Astrocyte (in vitro differentiated cells and primary cell): ENCODE data around the gene PGRMC1. TPM values are rescaled to one million over a fixed set of nuclear protein-coding genes. Genes with fewer than 3 reads are reported as not detected.
A peak's percentile ranks its signal among the peaks of the same experiment; 100 is the strongest.

Experiments
- DNase-seq: peaks from one replicate; pipeline ENCODE4 v3.0.0-alpha.2; 2010; ENCODE audit warnings: low read depth
- FAIRE-seq: peaks from 2 replicates; lab custom pipeline; 2011; peaks lifted over from hg19 to GRCh38; lab: Jason Lieb, UNC
- H2AFZ ChIP-seq: 2 replicates; pipeline ENCODE4 v1.6.0; 2012; ENCODE audit warnings: low read depth, low read length, inconsistent platforms
- H3K27ac ChIP-seq: 2 replicates; pipeline ENCODE4 v1.5.1; 2011; ENCODE audit warnings: low read depth, low read length, inconsistent platforms
- H3K27me3 ChIP-seq: 2 replicates; pipeline ENCODE4 v1.6.0; 2011; ENCODE audit warnings: low read length, inconsistent platforms; ENCODE audit not compliant: insufficient read depth
- H3K36me3 ChIP-seq: 2 replicates; pipeline ENCODE4 v1.5.1; 2011; ENCODE audit warnings: low read length, inconsistent platforms; ENCODE audit not compliant: insufficient read depth
- H3K4me1 ChIP-seq: 2 replicates; pipeline ENCODE4 v1.5.1; 2011; ENCODE audit warnings: low read length, inconsistent platforms; ENCODE audit not compliant: insufficient read depth
- H3K4me2 ChIP-seq: 2 replicates; pipeline ENCODE4 v1.6.0; 2012; ENCODE audit warnings: low read length, inconsistent platforms
- H3K4me3 ChIP-seq: 2 replicates; pipeline ENCODE4 v1.5.1; 2011; ENCODE audit warnings: low read depth, mild to moderate bottlenecking, low read length, inconsistent platforms; ENCODE audit not compliant: insufficient read depth
- H3K79me2 ChIP-seq: 2 replicates; pipeline ENCODE4 v1.6.0; 2012; ENCODE audit warnings: mild to moderate bottlenecking, low read length, inconsistent platforms; ENCODE audit not compliant: insufficient read depth
- H3K9ac ChIP-seq: 2 replicates; pipeline ENCODE4 v1.6.0; 2012; ENCODE audit warnings: mild to moderate bottlenecking, low read length, inconsistent platforms
- H3K9me3 ChIP-seq: 2 replicates; pipeline ENCODE4 v1.5.1; 2012; ENCODE audit warnings: low read depth, mild to moderate bottlenecking, low read length, inconsistent platforms; ENCODE audit not compliant: insufficient read depth
- H4K20me1 ChIP-seq: 2 replicates; pipeline ENCODE4 v1.6.0; 2012; ENCODE audit warnings: low read length, inconsistent platforms; ENCODE audit not compliant: insufficient read depth
- H3K27ac Mint-ChIP-seq: one replicate; pipeline ENCODE4 v1.8.0; 2021; ENCODE audit warnings: mild to moderate bottlenecking, mixed read lengths; ENCODE audit not compliant: unreplicated experiment
- H3K27me3 Mint-ChIP-seq: one replicate; pipeline ENCODE4 v1.8.0; 2021; ENCODE audit warnings: low read depth, mixed read lengths; ENCODE audit not compliant: unreplicated experiment
- H3K36me3 Mint-ChIP-seq: one replicate; pipeline ENCODE4 v1.8.0; 2021; ENCODE audit warnings: low read depth, mixed read lengths; ENCODE audit not compliant: unreplicated experiment
- H3K4me1 Mint-ChIP-seq: one replicate; pipeline ENCODE4 v1.8.0; 2021; ENCODE audit warnings: low read depth, mixed read lengths; ENCODE audit not compliant: unreplicated experiment
- H3K4me3 Mint-ChIP-seq: one replicate; pipeline ENCODE4 v1.8.0; 2021; ENCODE audit warnings: mild to moderate bottlenecking, moderate library complexity, mixed read lengths; ENCODE audit not compliant: unreplicated experiment
- H3K9me3 Mint-ChIP-seq: one replicate; pipeline ENCODE4 v1.8.0; 2021; ENCODE audit warnings: mild to moderate bottlenecking, mixed read lengths; ENCODE audit not compliant: unreplicated experiment
- CTCF ChIP-seq: IDR thresholded peaks from 2 replicates; pipeline ENCODE4 v1.5.1; 2011; ENCODE audit warnings: low read depth, mild to moderate bottlenecking, inconsistent platforms, low read length, moderate library complexity; ENCODE audit not compliant: insufficient read depth
- EZH2 ChIP-seq: IDR thresholded peaks from 2 replicates; pipeline ENCODE4 v1.6.1; 2012; ENCODE audit warnings: mild to moderate bottlenecking, low read length, inconsistent platforms; ENCODE audit not compliant: insufficient read depth
- total RNA-seq: library from RNA; stranded (reverse); gene quantifications from 2 replicates; pipeline ENCODE4 v1.2.1, GENCODE V29; 2021

PGRMC1 gene
- total RNA-seq, 1 donor from 2014 or later, result 118 TPM

- H3K9me3 Mint-ChIP-seq, result no peaks in the 10 kb centered on the region
- H3K27ac Mint-ChIP-seq, result peak overlapping the region; percentile 47
- Histone ChIP-seq H3K9ac (peak overlapping the region; percentile 23), H4K20me1 (peaks cover 23% of the 10 kb centered on the region), H3K4me3 (peak overlapping the region; percentile 44), H2AFZ (no peak overlapping the region), H3K9me3 (no peaks in the 10 kb centered on the region), H3K27me3 (no peaks in the 10 kb centered on the region), H3K36me3 (peaks cover 8% of the 10 kb centered on the region), H3K27ac (peak overlapping the region; percentile 33), H3K4me2 (peak overlapping the region; percentile 88), H3K4me1 (peaks cover 17% of the 10 kb centered on the region), H3K79me2 (peaks cover 67% of the 10 kb centered on the region)
- no peak for FAIRE-seq
- H3K27me3 Mint-ChIP-seq, result no peaks in the 10 kb centered on the region
- peak; percentile 13 for DNase-seq
- TF ChIP-seq CTCF (no peak), EZH2 (no peak)
- H3K4me1 Mint-ChIP-seq, result peaks cover 17% of the 10 kb centered on the region
- peaks cover 2% of the 10 kb centered on the region for H3K36me3 Mint-ChIP-seq
- H3K4me3 Mint-ChIP-seq, result peak overlapping the region; percentile 92
Observed at GRCh38 chrX:119238557-119238956, 2.5 kb downstream of the PGRMC1 start.

GRCh38 chrX:119240356-119240755, 4.3 kb downstream of the PGRMC1 start:
- no peaks in the 10 kb centered on the region for H3K27me3 ChIP-seq
- TF ChIP-seq CTCF (no peak), EZH2 (no peak)
- no peaks in the 10 kb centered on the region for H3K27me3 Mint-ChIP-seq
- peaks cover 67% of the 10 kb centered on the region for H3K79me2 ChIP-seq
- H2AFZ ChIP-seq, result no peak overlapping the region
- H3K36me3 ChIP-seq, result peaks cover 17% of the 10 kb centered on the region
- no peaks in the 10 kb centered on the region for H3K9me3 ChIP-seq
- peak overlapping the region; percentile 50 for H3K4me3 Mint-ChIP-seq
- H3K4me1 Mint-ChIP-seq, result peaks cover 17% of the 10 kb centered on the region
- H3K9ac ChIP-seq, result peak overlapping the region; percentile 35
- peak; percentile 75 for FAIRE-seq
- peaks cover 23% of the 10 kb centered on the region for H4K20me1 ChIP-seq
- H3K27ac ChIP-seq, result peak overlapping the region; percentile 28
- H3K27ac Mint-ChIP-seq, result peak overlapping the region; percentile 82
- peak overlapping the region; percentile 60 for H3K4me2 ChIP-seq
- H3K4me3 ChIP-seq, result no peak overlapping the region
- H3K36me3 Mint-ChIP-seq, result peaks cover 2% of the 10 kb centered on the region
- DNase-seq, result peak; percentile 87
- H3K9me3 Mint-ChIP-seq, result no peaks in the 10 kb centered on the region
- peaks cover 14% of the 10 kb centered on the region for H3K4me1 ChIP-seq

GRCh38 chrX:119247702-119248101, 11.6 kb downstream of the PGRMC1 start:
- H2AFZ ChIP-seq, result no peak overlapping the region
- Mint-ChIP-seq H3K27ac (no peak overlapping the region), H3K4me1 (no peaks in the 10 kb centered on the region), H3K27me3 (no peaks in the 10 kb centered on the region), H3K36me3 (no peaks in the 10 kb centered on the region), H3K9me3 (no peaks in the 10 kb centered on the region), H3K4me3 (no peak overlapping the region)
- peaks cover 3% of the 10 kb centered on the region for H4K20me1 ChIP-seq
- FAIRE-seq (no peak), DNase-seq (no peak)
- H3K4me1 ChIP-seq, result no peaks in the 10 kb centered on the region
- no peak overlapping the region for H3K4me2 ChIP-seq
- peaks cover 19% of the 10 kb centered on the region for H3K36me3 ChIP-seq
- H3K9me3 ChIP-seq, result no peaks in the 10 kb centered on the region
- H3K9ac ChIP-seq, result no peak overlapping the region
- H3K4me3 ChIP-seq, result no peak overlapping the region
- H3K27ac ChIP-seq, result no peak overlapping the region
- TF ChIP-seq EZH2 (no peak), CTCF (no peak)
- H3K27me3 ChIP-seq, result no peaks in the 10 kb centered on the region
- H3K79me2 ChIP-seq, result peaks cover 3% of the 10 kb centered on the region
